Smooth muscle cell (in vitro differentiated cells): ENCODE results near the gene TREM1. TPM values are rescaled to one million over a fixed set of nuclear protein-coding genes. Genes with fewer than 3 reads are reported as not detected.
A peak's percentile ranks its signal among the peaks of the same experiment; 100 is the strongest.

Experiments used
- DNase-seq: peaks from one replicate; lab custom pipeline; 2025; ENCODE audit not compliant: unreplicated experiment; lab: John Stamatoyannopoulos, UW
- H2AFZ ChIP-seq: fragments of 200-600 bp; sonication (generic); 2 replicates; pipeline ENCODE4 v1.6.0; 2016; ENCODE audit warnings: antibody characterized with exemption, low read depth, mild to moderate bottlenecking
- H3F3A ChIP-seq: fragments of 200-600 bp; sonication (generic); 2 replicates; pipeline ENCODE4 v1.6.0; 2017; ENCODE audit warnings: antibody characterized with exemption, low read depth
- H3K27ac ChIP-seq: fragments of 200-600 bp; sonication (generic); 2 replicates; pipeline ENCODE4 v1.5.1; 2016; ENCODE audit warnings: low read depth, mild to moderate bottlenecking
- H3K27me3 ChIP-seq: fragments of 200-600 bp; sonication (generic); 2 replicates; pipeline ENCODE4 v1.6.1; 2016; ENCODE audit warnings: low read depth, mild to moderate bottlenecking
- H3K36me3 ChIP-seq: fragments of 200-600 bp; sonication (generic); 2 replicates; pipeline ENCODE4 v1.5.1; 2016; ENCODE audit warnings: low read depth
- H3K4me1 ChIP-seq: fragments of 200-600 bp; sonication (generic); 2 replicates; pipeline ENCODE4 v1.5.1; 2016; ENCODE audit warnings: low read depth
- H3K4me2 ChIP-seq: fragments of 200-600 bp; sonication (generic); 2 replicates; pipeline ENCODE4 v1.6.0; 2016; ENCODE audit warnings: mild to moderate bottlenecking
- H3K4me3 ChIP-seq: fragments of 200-600 bp; sonication (generic); 2 replicates; pipeline ENCODE4 v1.5.1; 2016; ENCODE audit warnings: mild to moderate bottlenecking
- H3K79me2 ChIP-seq: fragments of 200-600 bp; sonication (generic); 2 replicates; pipeline ENCODE4 v1.6.0; 2016; ENCODE audit warnings: low read depth, mild to moderate bottlenecking
- H3K9ac ChIP-seq: fragments of 200-600 bp; sonication (generic); 2 replicates; pipeline ENCODE4 v1.6.0; 2016; ENCODE audit warnings: low read depth
- H3K9me3 ChIP-seq: fragments of 200-600 bp; sonication (generic); replicated peaks from 2 replicates; pipeline ENCODE4 v1.5.1; 2016; ENCODE audit warnings: low read depth
- H4K20me1 ChIP-seq: fragments of 200-600 bp; sonication (generic); 2 replicates; pipeline ENCODE4 v1.6.0; 2016; ENCODE audit warnings: low read depth
- WGBS: methylation state at CpG from one replicate; pipeline ENCODE4 v1.1.7; 2016; ENCODE audit warnings: low lambda C conversion rate; 5-methylcytosine and 5-hydroxymethylcytosine counted together
- polyA plus RNA-seq: library from polyadenylated mRNA; unstranded; fragments of >200 nt; fragmentation: Nextera tagmentation; extraction: Ambion mirVana; gene quantifications from 2 replicates; pipeline ENCODE4 v1.2.1, GENCODE V29; 2016
- total RNA-seq: library from RNA; depleted of rRNA; stranded (reverse); fragments of >200 nt; gene quantifications from 2 replicates; pipeline ENCODE4 v1.2.3, GENCODE V29; 2014
- TF ChIP-seq, protein P1 (sequence below): fragments of 200-600 bp; sonication (generic); IDR thresholded peaks from 2 replicates; pipeline ENCODE4 v1.5.1; 2017; ENCODE audit warnings: borderline replicate concordance, mild to moderate bottlenecking, antibody characterized with exemption; ENCODE audit not compliant: insufficient read depth, poor library complexity, severe bottlenecking

The TREM1 gene
- total and polyA plus RNA-seq, 2 experiments from 2014 or later = 6.9 to 14.1 TPM

DNA sequence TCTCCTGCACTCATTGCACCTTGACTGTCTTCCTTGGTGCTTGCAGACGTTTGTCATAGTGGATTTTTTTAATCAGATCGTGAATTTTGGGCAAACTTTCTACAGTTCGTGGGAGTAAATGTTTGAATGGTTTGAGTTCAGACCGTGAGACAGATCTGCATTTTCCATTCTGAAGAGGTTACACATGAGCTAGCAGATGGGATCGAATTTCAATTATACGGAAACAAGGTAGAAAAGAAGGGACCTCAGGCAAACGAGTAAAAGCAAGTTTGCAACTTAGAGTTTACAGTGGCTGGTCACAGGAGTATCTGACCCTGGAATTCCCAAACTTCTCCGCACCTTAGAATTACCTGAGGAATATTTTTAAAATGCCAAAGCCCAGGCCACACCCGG lies 31.8 kb upstream of the TREM1 start:
- no peaks in the 10 kb centered on the region for H3F3A ChIP-seq
- H3K9me3 ChIP-seq = no peaks in the 10 kb centered on the region
- no peaks in the 10 kb centered on the region for H4K20me1 ChIP-seq
- no peaks in the 10 kb centered on the region for H3K36me3 ChIP-seq
- no peaks in the 10 kb centered on the region for H3K4me1 ChIP-seq
- no peaks in the 10 kb centered on the region for H3K79me2 ChIP-seq
- TF ChIP-seq, protein P1, sequence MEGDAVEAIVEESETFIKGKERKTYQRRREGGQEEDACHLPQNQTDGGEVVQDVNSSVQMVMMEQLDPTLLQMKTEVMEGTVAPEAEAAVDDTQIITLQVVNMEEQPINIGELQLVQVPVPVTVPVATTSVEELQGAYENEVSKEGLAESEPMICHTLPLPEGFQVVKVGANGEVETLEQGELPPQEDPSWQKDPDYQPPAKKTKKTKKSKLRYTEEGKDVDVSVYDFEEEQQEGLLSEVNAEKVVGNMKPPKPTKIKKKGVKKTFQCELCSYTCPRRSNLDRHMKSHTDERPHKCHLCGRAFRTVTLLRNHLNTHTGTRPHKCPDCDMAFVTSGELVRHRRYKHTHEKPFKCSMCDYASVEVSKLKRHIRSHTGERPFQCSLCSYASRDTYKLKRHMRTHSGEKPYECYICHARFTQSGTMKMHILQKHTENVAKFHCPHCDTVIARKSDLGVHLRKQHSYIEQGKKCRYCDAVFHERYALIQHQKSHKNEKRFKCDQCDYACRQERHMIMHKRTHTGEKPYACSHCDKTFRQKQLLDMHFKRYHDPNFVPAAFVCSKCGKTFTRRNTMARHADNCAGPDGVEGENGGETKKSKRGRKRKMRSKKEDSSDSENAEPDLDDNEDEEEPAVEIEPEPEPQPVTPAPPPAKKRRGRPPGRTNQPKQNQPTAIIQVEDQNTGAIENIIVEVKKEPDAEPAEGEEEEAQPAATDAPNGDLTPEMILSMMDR = no peak
- peaks cover 50% of the 10 kb centered on the region for H3K27me3 ChIP-seq
- H3K27ac ChIP-seq = no peak overlapping the region
- peak overlapping the region; percentile 50 for H3K4me3 ChIP-seq
- H3K9ac ChIP-seq = no peak overlapping the region
- no peak for DNase-seq
- H3K4me2 ChIP-seq = peak overlapping the region; percentile 86
- WGBS = 24% methylated on average over 9 of the region's 9 CpGs
- peak overlapping the region; percentile 56 for H2AFZ ChIP-seq

DNA sequence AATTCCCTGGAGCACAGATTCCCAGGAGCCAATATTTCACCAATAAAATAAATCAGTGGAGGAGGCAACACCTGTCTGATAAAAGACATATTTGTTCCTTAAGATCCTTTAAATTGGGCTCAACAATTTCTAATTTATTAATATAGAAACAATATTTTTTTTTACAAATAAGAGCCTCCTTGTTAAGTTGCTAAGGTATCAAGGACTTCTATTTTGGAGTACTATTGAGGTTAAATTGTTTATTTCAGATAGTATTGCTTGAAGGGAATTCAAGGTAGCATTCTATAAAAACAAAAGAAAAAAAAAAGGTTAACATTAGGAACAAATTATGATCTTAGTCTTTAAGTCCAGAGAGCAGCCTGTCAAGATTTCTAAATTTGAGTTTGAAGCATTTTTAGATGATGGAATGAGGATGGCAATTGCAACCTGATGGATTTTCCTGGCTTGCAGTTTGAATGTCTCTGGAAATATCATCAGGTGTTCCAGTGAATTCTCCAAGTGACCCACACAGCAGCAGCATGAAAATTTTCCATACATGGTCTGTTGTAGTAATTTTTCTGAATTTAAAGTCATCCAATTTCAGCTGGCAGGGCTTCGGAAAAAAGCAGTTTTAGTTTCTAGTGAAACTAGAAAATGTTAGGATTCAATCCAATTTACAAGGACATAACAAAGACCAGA lies 29.6 kb upstream of the TREM1 start:
- no peak for DNase-seq
- H3K9ac ChIP-seq = no peak overlapping the region
- no peaks in the 10 kb centered on the region for H3K79me2 ChIP-seq
- no peaks in the 10 kb centered on the region for H4K20me1 ChIP-seq
- H3K36me3 ChIP-seq = no peaks in the 10 kb centered on the region
- H2AFZ ChIP-seq = no peak overlapping the region
- H3K4me1 ChIP-seq = no peaks in the 10 kb centered on the region
- no peaks in the 10 kb centered on the region for H3K9me3 ChIP-seq
- H3K4me3 ChIP-seq = no peak overlapping the region
- no peak overlapping the region for H3K27ac ChIP-seq
- no peaks in the 10 kb centered on the region for H3F3A ChIP-seq
- 95% methylated on average over 1 of the region's 1 CpG for WGBS
- H3K27me3 ChIP-seq = peaks cover 56% of the 10 kb centered on the region
- no peak overlapping the region for H3K4me2 ChIP-seq
- TF ChIP-seq, protein P1 = no peak

DNA sequence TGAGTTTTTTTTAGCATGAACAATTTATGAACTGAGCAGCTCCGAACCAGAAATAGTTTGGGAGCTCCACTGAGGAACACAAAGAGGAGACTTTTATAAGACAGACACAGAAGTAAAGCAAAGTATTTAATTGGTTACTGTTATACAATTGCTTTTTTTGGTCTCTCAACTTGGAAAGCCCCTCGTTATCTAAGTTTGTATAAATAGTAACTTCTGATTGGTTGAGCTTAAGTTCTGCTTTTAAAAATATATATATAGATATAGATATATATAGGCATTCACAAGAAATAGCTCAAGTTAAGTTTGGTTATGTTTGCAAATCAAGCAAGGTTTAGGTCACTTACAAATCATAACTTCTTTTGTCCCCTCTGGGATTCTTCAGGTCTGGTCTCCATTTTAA lies 28.7 kb upstream of the TREM1 start:
- Histone ChIP-seq H3K9me3 (no peaks in the 10 kb centered on the region), H2AFZ (no peak overlapping the region), H3F3A (no peaks in the 10 kb centered on the region), H3K36me3 (no peaks in the 10 kb centered on the region), H4K20me1 (no peaks in the 10 kb centered on the region), H3K27ac (no peak overlapping the region), H3K4me3 (no peak overlapping the region), H3K9ac (no peak overlapping the region), H3K79me2 (no peaks in the 10 kb centered on the region), H3K27me3 (peaks cover 56% of the 10 kb centered on the region), H3K4me2 (no peak overlapping the region), H3K4me1 (no peaks in the 10 kb centered on the region)
- DNase-seq = no peak
- TF ChIP-seq, protein P1 = no peak
- 81% methylated on average over 2 of the region's 2 CpGs for WGBS
